GM18505 (cell line): ENCODE measurements around the gene SUMO2.
"Not testable (repeated sequence)": the region's sequence is repeated elsewhere in the genome, so short reads cannot be mapped to it uniquely, and the experiment has no call there.

Source experiments
- ATAC-seq: cut with Tn5 transposase; IDR thresholded peaks from one replicate; pipeline ENCODE4 v1.9.1; 2021; ENCODE audit not compliant: unreplicated experiment
- POLR2A ChIP-seq: IDR thresholded peaks from 4 replicates; pipeline ENCODE4 v1.6.1; 2011; ENCODE audit warnings: borderline replicate concordance; ENCODE audit not compliant: insufficient read depth, insufficient read length; ENCODE audit errors: extremely low read depth

The SUMO2 gene

GRCh38 chr17:75130059-75130631 is 52.6 kb downstream of the SUMO2 start:
- no peak for ATAC-seq
- no peak for TF ChIP-seq POLR2A

- no peak for TF ChIP-seq POLR2A
- no peak for ATAC-seq
These were observed 53.2 kb downstream of the SUMO2 start for GRCh38 chr17:75129576-75129975.

GRCh38 chr17:75128694-75129505 is 53.9 kb downstream of the SUMO2 start:
- peak; percentile 7 for TF ChIP-seq POLR2A
- no peak for ATAC-seq

GRCh38 chr17:75127936-75128335 is 54.8 kb downstream of the SUMO2 start:
- ATAC-seq: not testable (repeated sequence)

DNA sequence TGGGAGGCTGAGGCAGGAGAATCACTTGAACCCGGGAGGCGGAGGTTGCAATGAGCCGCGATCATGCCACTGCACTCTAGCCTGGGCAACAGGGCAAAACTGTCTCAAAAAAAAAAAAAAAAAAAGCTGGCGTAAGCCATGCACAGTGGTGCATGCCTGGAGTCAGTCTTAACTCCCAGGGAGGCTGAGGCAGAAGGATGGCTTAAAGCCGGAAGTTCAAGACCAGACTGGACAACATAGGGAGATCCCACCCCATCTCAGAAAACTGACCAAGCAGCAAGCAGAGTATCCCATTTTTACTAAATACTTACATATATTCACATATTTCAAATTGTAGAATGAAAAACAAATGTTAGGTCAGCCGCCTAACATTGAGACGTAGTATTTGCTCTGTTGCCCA is 55.8 kb downstream of the SUMO2 start:
- no peak for ATAC-seq
- TF ChIP-seq POLR2A: no peak

GRCh38 chr17:75125984-75126383 is 56.8 kb downstream of the SUMO2 start:
- TF ChIP-seq POLR2A: no peak
- ATAC-seq: no peak

DNA sequence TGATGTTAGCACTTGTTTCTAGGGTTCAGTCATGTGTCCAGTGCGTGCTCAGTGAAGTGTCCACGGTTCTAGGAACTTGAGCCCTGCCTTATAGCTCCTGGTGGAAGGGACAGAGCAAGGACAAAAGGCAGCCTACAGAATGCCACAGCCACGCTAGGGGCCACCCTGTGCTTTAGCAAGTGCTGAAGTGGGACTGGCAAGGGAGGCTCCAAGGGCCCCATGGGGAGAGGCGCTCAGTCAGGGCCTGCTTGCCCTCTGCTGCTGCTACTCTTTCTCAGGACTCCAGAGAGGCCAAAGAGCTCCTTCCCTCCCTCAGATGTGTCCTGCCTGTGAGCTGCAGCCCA is 58.0 kb downstream of the SUMO2 start:
- ATAC-seq: no peak
- TF ChIP-seq POLR2A: no peak

- ATAC-seq: no peak
- TF ChIP-seq POLR2A: no peak
These were observed 58.5 kb downstream of the SUMO2 start for GRCh38 chr17:75124041-75124818.

DNA sequence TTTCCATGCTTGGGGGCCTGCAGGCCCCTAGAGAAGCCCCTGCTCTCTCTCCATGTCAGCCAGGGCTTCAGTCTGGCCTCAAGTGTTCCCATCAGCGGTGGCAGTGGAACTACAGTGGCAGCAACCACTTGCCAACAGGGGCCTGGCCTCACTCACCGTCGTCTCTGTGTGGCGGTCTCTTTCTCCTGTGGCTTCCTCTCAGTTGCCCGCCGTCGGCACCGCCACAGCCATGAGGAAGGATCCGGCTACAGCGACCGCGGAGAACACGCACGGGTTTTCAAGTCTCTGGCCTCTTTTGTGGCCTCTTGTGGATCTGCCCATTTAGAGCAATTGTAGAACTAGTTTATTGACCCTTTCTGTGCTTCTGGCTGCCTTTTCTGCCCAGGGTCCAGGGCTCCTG is 64.5 kb downstream of the SUMO2 start:
- no peak for ATAC-seq
- TF ChIP-seq POLR2A: no peak

GRCh38 chr17:75116737-75117136 is 66.0 kb downstream of the SUMO2 start:
- TF ChIP-seq POLR2A: no peak
- no peak for ATAC-seq
